Fibroblast of pulmonary artery (primary cell): ENCODE results near the gene VGLL1.

Experiments used
- DNase-seq: peaks from one replicate; pipeline ENCODE4 v3.0.0-alpha.2; 2010; ENCODE audit warnings: low read depth
- H3K4me3 ChIP-seq: replicated peaks from 2 replicates; pipeline ENCODE4 v1.5.1; 2011; ENCODE audit warnings: low read depth, mild to moderate bottlenecking, control low read depth, low read length, moderate library complexity
- CTCF ChIP-seq: IDR thresholded peaks from 2 replicates; pipeline ENCODE4 v1.5.1; 2011; ENCODE audit warnings: mild to moderate bottlenecking, control low read depth, low read length, inconsistent platforms; ENCODE audit errors: missing control alignments

The VGLL1 gene

GRCh38 chrX:136549226-136549625 lies 17.2 kb downstream of the VGLL1 start:
- H3K4me3 ChIP-seq = no peak overlapping the region
- DNase-seq = no peak
- no peak for TF ChIP-seq CTCF

DNA sequence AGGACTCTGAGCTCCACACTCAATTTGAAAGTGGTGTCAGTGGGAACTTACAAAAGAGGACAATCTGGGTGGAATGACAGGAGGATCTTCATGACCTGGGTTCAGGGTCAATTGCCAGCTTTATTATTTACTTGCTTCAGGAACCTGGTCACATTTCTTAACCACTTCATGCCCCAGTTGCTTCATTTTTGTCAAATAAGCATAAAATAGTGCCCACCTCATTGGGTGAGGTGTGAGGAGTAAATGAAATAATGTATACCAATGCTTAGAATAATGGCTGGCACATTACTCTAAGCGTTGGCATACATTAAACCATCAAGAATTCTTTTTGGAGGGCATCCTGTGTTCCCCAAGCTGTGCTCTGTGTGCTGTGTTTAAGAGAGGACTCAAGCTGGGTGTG lies 19.4 kb downstream of the VGLL1 start:
- no peak overlapping the region for H3K4me3 ChIP-seq
- no peak for DNase-seq
- TF ChIP-seq CTCF = no peak

GRCh38 chrX:136555694-136556093 lies 23.7 kb downstream of the VGLL1 start:
- H3K4me3 ChIP-seq = no peak overlapping the region
- TF ChIP-seq CTCF = no peak
- no peak for DNase-seq

DNA sequence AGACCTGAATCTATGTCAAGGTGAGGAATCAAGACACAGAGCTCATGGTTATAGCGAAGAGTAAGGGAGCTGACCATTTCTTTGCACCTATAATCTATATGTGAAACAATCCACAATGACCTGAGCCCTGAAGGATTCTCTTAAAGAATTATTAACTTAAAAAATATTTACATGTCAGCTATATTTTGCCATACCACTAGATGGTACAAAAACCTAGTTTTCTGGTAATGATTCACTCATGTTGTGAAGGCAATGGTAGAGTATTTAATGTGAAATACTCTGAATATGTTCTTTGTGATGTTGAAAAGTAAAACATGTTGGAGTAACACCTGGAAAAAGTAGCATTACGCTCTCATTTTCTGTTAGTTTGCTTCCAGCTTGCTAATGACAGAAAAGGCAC lies 40.0 kb downstream of the VGLL1 start:
- H3K4me3 ChIP-seq = no peak overlapping the region
- DNase-seq = no peak
- no peak for TF ChIP-seq CTCF

- DNase-seq = peak; percentile 2
- H3K4me3 ChIP-seq = no peak overlapping the region
- TF ChIP-seq CTCF = no peak
Observed at GRCh38 chrX:136574548-136574947, 42.5 kb downstream of the VGLL1 start.

GRCh38 chrX:136577552-136577951 lies 45.5 kb downstream of the VGLL1 start:
- DNase-seq = peak; percentile 61
- no peak overlapping the region for H3K4me3 ChIP-seq
- TF ChIP-seq CTCF = peak; percentile 76

GRCh38 chrX:136580316-136580715 lies 48.3 kb downstream of the VGLL1 start:
- TF ChIP-seq CTCF = no peak
- no peak overlapping the region for H3K4me3 ChIP-seq
- DNase-seq = no peak
